B cell (primary cell): Measurements from ENCODE around the gene WNT9B. TPM values are rescaled to one million over a fixed set of nuclear protein-coding genes. Genes with fewer than 3 reads are reported as not detected.
A peak's percentile ranks its signal among the peaks of the same experiment; 100 is the strongest.

ENCODE experiments used
- ATAC-seq: fragments of 200-7000 bp; cut with Tn5 transposase; one replicate; pipeline ENCODE4 v1.10.0; 2021; ENCODE audit warnings: low read depth, mild to moderate bottlenecking, moderate number of reproducible peaks, moderate library complexity
- CTCF ChIA-PET: fragments of 350-600 bp; sonication (Branson Sonifier 250); formaldehyde crosslinking; loops from one replicate; lab custom pipeline; 2021; ENCODE audit warnings: antibody characterized with exemption, inconsistent platforms; lab: Charles Lee
- POLR2A ChIA-PET: fragments of 350-600 bp; sonication (Branson Sonifier 250); formaldehyde crosslinking; loops from one replicate; lab custom pipeline; 2021; ENCODE audit warnings: antibody characterized with exemption; lab: Charles Lee
- DNase-seq: peaks from one replicate; pipeline ENCODE4 v3.0.0; 2013
- H2AFZ ChIP-seq: 2 replicates; pipeline ENCODE4 v1.6.1; 2012; ENCODE audit warnings: mild to moderate bottlenecking, low read depth, low read length; ENCODE audit not compliant: insufficient read depth, poor library complexity, severe bottlenecking
- H3K27ac ChIP-seq, 2 donors: 1 replicate in 1 of 2; 2 replicates in 1 of 2; pipeline ENCODE4 v1.5.1; 2012 to 2013; ENCODE audit warnings: low read length in 2 of 2, mild to moderate bottlenecking in 2 of 2, moderate library complexity in 1 of 2
- H3K27me3 ChIP-seq, 4 experiments: fragments of 200-600 bp in 1 of 4; sonication (generic) in 1 of 4; replicated peaks in 1 of 4; 1 replicate in 2 of 4; 2 replicates in 2 of 4; pipeline versions ENCODE4 v1.6.1 to v1.7.0; 2013 to 2016; ENCODE audit warnings: low read length in 3 of 4, mild to moderate bottlenecking in 2 of 4, mixed read lengths in 1 of 4, moderate library complexity in 1 of 4; ENCODE audit not compliant: insufficient read depth in 4 of 4, control insufficient read depth in 3 of 4; ENCODE audit errors: control extremely low read depth in 1 of 4
- H3K36me3 ChIP-seq, 2 experiments: replicated peaks in 1 of 2; 1 replicate in 1 of 2; 2 replicates in 1 of 2; pipeline versions ENCODE4 v1.6.1 to v1.7.1; 2013; ENCODE audit warnings: low read length in 1 of 2; ENCODE audit not compliant: insufficient read depth in 2 of 2, control insufficient read depth in 1 of 2; ENCODE audit errors: control extremely low read depth in 1 of 2, extremely low read depth in 1 of 2
- H3K4me1 ChIP-seq, 2 donors: fragments of 200-600 bp in 1 of 2; sonication (generic) in 1 of 2; 1 replicate in 1 of 2; 2 replicates in 1 of 2; pipeline versions ENCODE4 v1.5.1 to v1.6.1; 2013 to 2017; ENCODE audit warnings: low read length in 2 of 2; ENCODE audit not compliant: control insufficient read depth in 2 of 2, insufficient read depth in 2 of 2
- H3K4me2 ChIP-seq: replicated peaks from 2 replicates; pipeline ENCODE3; 2012; ENCODE audit warnings: mild to moderate bottlenecking, low read depth, low read length; ENCODE audit not compliant: poor library complexity, severe bottlenecking
- H3K4me3 ChIP-seq, 5 experiments: fragments of 200-600 bp in 1 of 5; sonication (generic) in 1 of 5; 1 replicate in 3 of 5; 2 replicates in 2 of 5; pipeline versions ENCODE4 v1.5.1 to v1.7.0; 2011 to 2016; ENCODE audit warnings: low read length in 4 of 5, mild to moderate bottlenecking in 4 of 5, low read depth in 2 of 5, control low read depth in 1 of 5, moderate library complexity in 1 of 5; ENCODE audit not compliant: insufficient read depth in 1 of 5; ENCODE audit errors: control extremely low read depth in 1 of 5, extremely low read depth in 1 of 5
- H3K79me2 ChIP-seq: fragments of 200-600 bp; sonication (generic); one replicate; pipeline ENCODE4 v1.6.0; 2016; ENCODE audit warnings: low read length; ENCODE audit not compliant: control insufficient read depth, insufficient read depth
- H3K9ac ChIP-seq: fragments of 200-600 bp; sonication (generic); 2 replicates; pipeline ENCODE4 v1.6.1; 2017; ENCODE audit warnings: mild to moderate bottlenecking, low read length, moderate library complexity
- H3K9me3 ChIP-seq, 3 donors: one replicate each; pipeline versions ENCODE4 v1.6.1 to v1.7.1; 2013; ENCODE audit warnings: low read length in 2 of 3; ENCODE audit not compliant: control insufficient read depth in 2 of 3, insufficient read depth in 1 of 3; ENCODE audit errors: control extremely low read depth in 1 of 3
- H4K20me1 ChIP-seq: 2 replicates; pipeline ENCODE4 v1.6.0; 2012; ENCODE audit warnings: mild to moderate bottlenecking, low read length; ENCODE audit not compliant: insufficient read depth, control insufficient read depth, poor library complexity, severe bottlenecking
- H3K27ac Mint-ChIP-seq: one replicate; pipeline ENCODE4 v1.8.0; 2021; ENCODE audit warnings: mixed read lengths
- H3K27me3 Mint-ChIP-seq: one replicate; pipeline ENCODE4 v1.8.0; 2021; ENCODE audit warnings: mixed read lengths
- H3K4me1 Mint-ChIP-seq: one replicate; pipeline ENCODE4 v1.8.0; 2021; ENCODE audit warnings: mixed read lengths
- H3K4me3 Mint-ChIP-seq: one replicate; pipeline ENCODE4 v1.8.0; 2021; ENCODE audit warnings: mixed read lengths
- H3K9me3 Mint-ChIP-seq: one replicate; pipeline ENCODE4 v1.8.0; 2022; ENCODE audit warnings: mixed read lengths; ENCODE audit not compliant: insufficient read depth
- EZH2 ChIP-seq: IDR thresholded peaks from 2 replicates; pipeline ENCODE4 v1.6.1; 2012; ENCODE audit warnings: borderline replicate concordance, low read depth, mild to moderate bottlenecking, moderate library complexity, low read length; ENCODE audit not compliant: insufficient read depth, poor library complexity, severe bottlenecking
- WGBS: methylation state at CpG from one replicate; pipeline ENCODE4 v1.1.5; 2013; ENCODE audit warnings: missing lambda C conversion rate; ENCODE audit not compliant: insufficient coverage; 5-methylcytosine and 5-hydroxymethylcytosine counted together
- intact Hi-C: fragments of 100-400 bp; cut with micrococcal nuclease; formaldehyde crosslinking; loops from one replicate; pipeline ENCODE4 v1.10.0; 2022
- polyA plus RNA-seq: library from polyadenylated mRNA; depleted of rRNA; stranded (reverse); fragments of >200 nt; gene quantifications from 2 replicates; pipeline ENCODE4 v1.2.3, GENCODE V29; 2012
- total RNA-seq, 2 donors: library from RNA; stranded (reverse); fragments of 120-200 nt in 1 of 2; gene quantifications; 1 replicate in 1 of 2; 2 replicates in 1 of 2; pipeline versions ENCODE4 v1.2.3 to v1.2.4, GENCODE V29; 2013 to 2022
- TF ChIP-seq, protein P1 (sequence below): fragments of 200-600 bp; IDR thresholded peaks from one replicate; pipeline ENCODE4 v1.8.0; 2022; ENCODE audit warnings: antibody characterized with exemption, mild to moderate bottlenecking

WNT9B gene
- total and polyA plus RNA-seq, 2 donors (not counting 1 experiment from before 2014, with no cell fraction given), result not detected

DNA sequence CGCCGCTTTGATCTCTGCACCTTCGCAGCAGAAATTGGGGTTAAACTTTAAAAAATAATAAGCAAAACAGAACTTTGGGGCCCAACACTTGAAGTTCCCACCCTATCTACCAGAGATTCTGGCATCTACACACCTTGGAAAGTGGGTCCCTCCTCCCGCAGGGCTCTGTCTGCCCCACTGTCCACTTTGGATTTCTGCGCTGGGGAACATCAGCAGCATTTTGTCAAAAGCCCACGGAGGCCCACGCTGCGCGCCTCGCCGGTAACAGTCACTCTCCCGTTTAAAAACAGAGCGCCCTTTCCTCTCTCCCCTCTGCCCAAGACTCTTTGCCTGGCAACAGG, 725 bp upstream of the WNT9B start:
- TF ChIP-seq, protein P1, sequence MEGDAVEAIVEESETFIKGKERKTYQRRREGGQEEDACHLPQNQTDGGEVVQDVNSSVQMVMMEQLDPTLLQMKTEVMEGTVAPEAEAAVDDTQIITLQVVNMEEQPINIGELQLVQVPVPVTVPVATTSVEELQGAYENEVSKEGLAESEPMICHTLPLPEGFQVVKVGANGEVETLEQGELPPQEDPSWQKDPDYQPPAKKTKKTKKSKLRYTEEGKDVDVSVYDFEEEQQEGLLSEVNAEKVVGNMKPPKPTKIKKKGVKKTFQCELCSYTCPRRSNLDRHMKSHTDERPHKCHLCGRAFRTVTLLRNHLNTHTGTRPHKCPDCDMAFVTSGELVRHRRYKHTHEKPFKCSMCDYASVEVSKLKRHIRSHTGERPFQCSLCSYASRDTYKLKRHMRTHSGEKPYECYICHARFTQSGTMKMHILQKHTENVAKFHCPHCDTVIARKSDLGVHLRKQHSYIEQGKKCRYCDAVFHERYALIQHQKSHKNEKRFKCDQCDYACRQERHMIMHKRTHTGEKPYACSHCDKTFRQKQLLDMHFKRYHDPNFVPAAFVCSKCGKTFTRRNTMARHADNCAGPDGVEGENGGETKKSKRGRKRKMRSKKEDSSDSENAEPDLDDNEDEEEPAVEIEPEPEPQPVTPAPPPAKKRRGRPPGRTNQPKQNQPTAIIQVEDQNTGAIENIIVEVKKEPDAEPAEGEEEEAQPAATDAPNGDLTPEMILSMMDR, result no peak
- TF ChIP-seq EZH2, result no peak
- Histone ChIP-seq H3K4me2 (peak overlapping the region; percentile 89), H4K20me1 (no peaks in the 10 kb centered on the region), H2AFZ (peak overlapping the region; percentile 42), H3K9ac (no peak overlapping the region), H3K36me3 (no peaks in the 10 kb centered on the region), H3K27me3 (peaks cover 2 to 69% (median 31%) of the 10 kb centered on the region in 4 experiments), H3K4me1 (peaks cover 13 to 20% of the 10 kb centered on the region in 2 donors), H3K79me2 (no peaks in the 10 kb centered on the region), H3K9me3 (peaks cover 0 to 2% (median 0%) of the 10 kb centered on the region in 3 donors), H3K27ac (no peak overlapping the region), H3K4me3 (no peak overlapping the region)
- WGBS, result 46% methylated on average over 10 of the region's 13 CpGs
- Mint-ChIP-seq H3K9me3 (no peaks in the 10 kb centered on the region), H3K27ac (no peak overlapping the region), H3K27me3 (peaks cover 69% of the 10 kb centered on the region), H3K4me1 (peaks cover 21% of the 10 kb centered on the region), H3K4me3 (peak overlapping the region; percentile 77)
- CTCF ChIA-PET, result no interaction called here
- DNase-seq, result no peak
- ATAC-seq, result no peak
- intact Hi-C loops, result no loop called here
- POLR2A ChIA-PET, result no interaction called here

DNA sequence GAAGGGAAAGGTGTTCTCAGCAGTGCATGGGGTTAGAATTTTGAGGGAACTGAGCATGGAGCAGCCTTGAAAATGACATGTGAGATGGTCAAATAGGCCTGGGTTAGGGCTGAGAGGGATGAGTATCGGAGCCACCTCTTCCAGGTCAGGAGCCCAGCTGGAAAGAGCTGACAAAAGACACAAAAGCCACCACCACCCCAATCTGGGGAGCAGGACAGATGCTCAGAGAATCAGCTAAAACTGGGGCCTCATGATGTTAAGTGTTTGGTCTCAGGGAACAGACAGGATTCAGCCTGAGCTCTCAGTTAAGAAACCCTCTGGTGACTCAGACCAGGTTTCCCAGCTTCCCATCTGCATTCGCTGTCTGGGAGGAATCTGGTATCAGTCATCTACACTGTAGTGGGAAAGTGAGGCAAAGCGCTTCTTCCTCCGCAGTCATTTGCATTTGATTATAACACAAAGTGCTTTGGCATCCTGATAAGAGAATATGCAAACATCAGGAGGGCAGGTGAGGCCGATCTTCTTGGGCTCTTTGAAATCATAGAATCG, 2.6 kb downstream of the WNT9B start:
- ATAC-seq (no peak), DNase-seq (no peak)
- Histone ChIP-seq H3K4me2 (no peak overlapping the region), H2AFZ (no peak overlapping the region), H3K4me1 (peaks cover 13 to 20% of the 10 kb centered on the region in 2 donors), H4K20me1 (no peaks in the 10 kb centered on the region), H3K27ac (no peak overlapping the region), H3K36me3 (no peaks in the 10 kb centered on the region), H3K27me3 (peaks cover 2 to 47% (median 31%) of the 10 kb centered on the region in 4 experiments), H3K9me3 (peaks cover 0 to 2% (median 0%) of the 10 kb centered on the region in 3 donors), H3K9ac (no peak overlapping the region), H3K4me3 (no peak overlapping the region), H3K79me2 (no peaks in the 10 kb centered on the region)
- H3K9me3 Mint-ChIP-seq, result no peaks in the 10 kb centered on the region
- 95% methylated on average over 4 of the region's 6 CpGs for WGBS
- ChIA-PET POLR2A (no interaction called here), CTCF (no interaction called here)
- H3K27me3 Mint-ChIP-seq, result peaks cover 56% of the 10 kb centered on the region
- H3K27ac Mint-ChIP-seq, result no peak overlapping the region
- no peak overlapping the region for H3K4me3 Mint-ChIP-seq
- TF ChIP-seq, protein P1, result no peak
- TF ChIP-seq EZH2, result no peak
- intact Hi-C loops, result no loop called here
- peaks cover 21% of the 10 kb centered on the region for H3K4me1 Mint-ChIP-seq
